CD14-positive monocyte (primary cell): Measurements from ENCODE around the gene GRIN1. TPM values are rescaled to one million over a fixed set of nuclear protein-coding genes. Genes with fewer than 3 reads are reported as not detected.

Source experiments
- DNase-seq, 3 donors: peaks; one replicate each; pipeline ENCODE4 v3.0.0-alpha.2; 2011 to 2022
- H2AFZ ChIP-seq: 2 replicates; pipeline ENCODE4 v1.6.0; 2012; ENCODE audit warnings: mild to moderate bottlenecking, low read depth, low read length, inconsistent platforms; ENCODE audit not compliant: insufficient read depth, poor library complexity, severe bottlenecking
- H3K27ac ChIP-seq, 2 donors: 1 replicate in 1 of 2; 2 replicates in 1 of 2; pipeline ENCODE4 v1.5.1; 2012 to 2013; ENCODE audit warnings: low read length in 2 of 2, control low read depth in 1 of 2, inconsistent platforms in 1 of 2, low read depth in 1 of 2, mild to moderate bottlenecking in 1 of 2
- H3K27me3 ChIP-seq, 2 donors: one replicate each; pipeline versions ENCODE4 v1.6.0 to v1.6.1; 2011 to 2013; ENCODE audit warnings: low read length in 2 of 2; ENCODE audit not compliant: control insufficient read depth in 2 of 2, insufficient read depth in 2 of 2
- H3K36me3 ChIP-seq, 2 donors: replicated peaks in 1 of 2; 1 replicate in 1 of 2; 2 replicates in 1 of 2; pipeline versions ENCODE4 v1.5.1 to v1.6.1; 2012 to 2013; ENCODE audit warnings: low read length in 2 of 2, control low read depth in 1 of 2, inconsistent platforms in 1 of 2, mild to moderate bottlenecking in 1 of 2; ENCODE audit not compliant: insufficient read depth in 2 of 2, control insufficient read depth in 1 of 2
- H3K4me1 ChIP-seq, 2 donors: 1 replicate in 1 of 2; 2 replicates in 1 of 2; pipeline versions ENCODE4 v1.5.1 to v1.6.1; 2012 to 2013; ENCODE audit warnings: low read length in 2 of 2, control low read depth in 1 of 2, inconsistent platforms in 1 of 2, mild to moderate bottlenecking in 1 of 2, moderate library complexity in 1 of 2; ENCODE audit not compliant: insufficient read depth in 2 of 2, control insufficient read depth in 1 of 2
- H3K4me2 ChIP-seq: replicated peaks from 2 replicates; pipeline ENCODE3; 2012; ENCODE audit warnings: low read length, moderate library complexity, mild to moderate bottlenecking; ENCODE audit not compliant: poor library complexity, severe bottlenecking; ENCODE audit errors: extremely low read depth
- H3K4me3 ChIP-seq, 3 experiments: fragments of 200-600 bp in 1 of 3; sonication (generic) in 1 of 3; replicated peaks in 1 of 3; 1 replicate in 2 of 3; 2 replicates in 1 of 3; pipeline ENCODE4 v1.5.1; 2011 to 2013; ENCODE audit warnings: low read length in 3 of 3, mild to moderate bottlenecking in 3 of 3, control low read depth in 2 of 3, low read depth in 2 of 3, inconsistent platforms in 1 of 3, moderate library complexity in 1 of 3
- H3K79me2 ChIP-seq: 2 replicates; pipeline ENCODE4 v1.6.0; 2012; ENCODE audit warnings: mild to moderate bottlenecking, control low read depth, inconsistent platforms, low read length, moderate library complexity; ENCODE audit not compliant: insufficient read depth
- H3K9ac ChIP-seq: 2 replicates; pipeline ENCODE4 v1.6.0; 2017; ENCODE audit warnings: low read length, mild to moderate bottlenecking; ENCODE audit not compliant: insufficient read depth, poor library complexity, severe bottlenecking
- H3K9me3 ChIP-seq, 2 donors: replicated peaks in 1 of 2; 1 replicate in 1 of 2; 2 replicates in 1 of 2; pipeline versions ENCODE4 v1.5.1 to v1.6.1; 2012 to 2013; ENCODE audit warnings: low read length in 2 of 2, control low read depth in 1 of 2; ENCODE audit not compliant: control insufficient read depth in 1 of 2, insufficient read depth in 1 of 2
- H4K20me1 ChIP-seq: 2 replicates; pipeline ENCODE4 v1.6.0; 2012; ENCODE audit warnings: mild to moderate bottlenecking, low read length, control low read depth, moderate library complexity; ENCODE audit not compliant: insufficient read depth
- H3K27ac Mint-ChIP-seq, 7 donors: one replicate each; pipeline ENCODE4 v1.8.0; 2020; ENCODE audit warnings: mild to moderate bottlenecking in 7 of 7, mixed read lengths in 7 of 7, moderate library complexity in 6 of 7, inconsistent platforms in 2 of 7
- H3K27me3 Mint-ChIP-seq, 3 donors: one replicate each; pipeline ENCODE4 v1.8.0; 2021 to 2022; ENCODE audit warnings: low read depth in 3 of 3, mild to moderate bottlenecking in 3 of 3, mixed read lengths in 3 of 3, moderate library complexity in 3 of 3, inconsistent platforms in 1 of 3
- H3K36me3 Mint-ChIP-seq, 2 donors: one replicate each; pipeline ENCODE4 v1.8.0; 2020; ENCODE audit warnings: mixed read lengths in 2 of 2, inconsistent platforms in 1 of 2, mild to moderate bottlenecking in 1 of 2
- H3K4me1 Mint-ChIP-seq: one replicate; pipeline ENCODE4 v1.8.0; 2020; ENCODE audit warnings: mild to moderate bottlenecking, mixed read lengths
- H3K4me3 Mint-ChIP-seq, 2 donors: one replicate each; pipeline ENCODE4 v1.8.0; 2020; ENCODE audit warnings: mild to moderate bottlenecking in 2 of 2, mixed read lengths in 2 of 2, moderate library complexity in 1 of 2
- H3K9me3 Mint-ChIP-seq, 7 donors: one replicate each; pipeline ENCODE4 v1.8.0; 2020 to 2022; ENCODE audit warnings: mixed read lengths in 7 of 7, mild to moderate bottlenecking in 6 of 7, moderate library complexity in 6 of 7, inconsistent platforms in 2 of 7
- CTCF ChIP-seq: fragments of 200-600 bp; IDR thresholded peaks from one replicate; pipeline ENCODE4 v1.8.0; 2022; ENCODE audit warnings: antibody characterized with exemption, mild to moderate bottlenecking
- WGBS: methylation state at CpG from one replicate; pipeline ENCODE4 v1.1.5; 2013; ENCODE audit warnings: missing lambda C conversion rate; ENCODE audit not compliant: insufficient coverage; 5-methylcytosine and 5-hydroxymethylcytosine counted together
- intact Hi-C, 2 donors: fragments of 100-400 bp; cut with micrococcal nuclease; formaldehyde crosslinking; loops; one replicate each; pipeline versions ENCODE4 v1.15.0 to v1.15.1; 2023
- polyA plus RNA-seq, 3 donors: library from polyadenylated mRNA; depleted of rRNA in 1 of 3; unstranded in 2 of 3; stranded (reverse) in 1 of 3; fragments of 300-500 nt in 2 of 3; fragments of >200 nt in 1 of 3; fragmentation: Illumina TruSeq in 2 of 3; gene quantifications; 1 replicate in 2 of 3; 2 replicates in 1 of 3; pipeline ENCODE4 v1.2.3, GENCODE V29; 2012 to 2021
- small RNA-seq: library from RNA; depleted of rRNA; stranded (forward); fragments of <200 nt; gene quantifications from one replicate; pipeline ENCODE3, GENCODE V24; 2012; ENCODE audit warnings: low read depth; ENCODE audit not compliant: insufficient read length

The GRIN1 gene
- polyA plus RNA-seq, 3 donors = not detected

GRCh38 chr9:137218212-137218753 lies 79.3 kb downstream of the GRIN1 start:
- H3K4me3 ChIP-seq = no peak overlapping the region
- Mint-ChIP-seq H3K27ac (no peak overlapping the region), H3K36me3 (peaks cover 13 to 24% of the 10 kb centered on the region in 2 donors), H3K4me3 (no peak overlapping the region), H3K4me1 (peaks cover 10% of the 10 kb centered on the region), H3K27me3 (peaks cover 3 to 22% (median 14%) of the 10 kb centered on the region in 3 donors), H3K9me3 (no peaks in the 10 kb centered on the region)
- no peak overlapping the region for H3K4me2 ChIP-seq
- peaks cover 29 to 33% of the 10 kb centered on the region in 2 donors for H3K36me3 ChIP-seq
- H3K27me3 ChIP-seq = peaks cover 0 to 14% of the 10 kb centered on the region in 2 donors
- peak overlapping the region in 1 of 2 donors; percentile 20 for H3K27ac ChIP-seq
- no peaks in the 10 kb centered on the region for H3K79me2 ChIP-seq
- TF ChIP-seq CTCF = no peak
- no peaks in the 10 kb centered on the region for H3K9me3 ChIP-seq
- no peak overlapping the region for H2AFZ ChIP-seq
- DNase-seq = no peak
- WGBS = 93% methylated on average over 30 of the region's 30 CpGs
- intact Hi-C loops = no loop called here
- H4K20me1 ChIP-seq = no peaks in the 10 kb centered on the region
- no peak overlapping the region for H3K9ac ChIP-seq
- peaks cover 18 to 35% of the 10 kb centered on the region in 2 donors for H3K4me1 ChIP-seq

Small RNAs within 50 kb of the gene (small RNA-seq; reads per million reads assigned to genes)
- not detected for gene MIR3621
- gene RF00153 = not detected

Other genes starting within 250 kb of the GRIN1 start
- 100 to 1,000 TPM in 1 of 3 donors, 10 to 100 TPM in 2; 85.3 to 117 (median 92.7) TPM for gene FBXW5, start 194.4 kb upstream of the GRIN1 start, polyA plus RNA-seq
- gene C8G, start 193.9 kb upstream of the GRIN1 start, polyA plus RNA-seq = under 1 TPM in 2 of 3 donors, not detected in 1; 0.55 to 0.72 TPM
- gene LCN12, start 186.9 kb upstream of the GRIN1 start, polyA plus RNA-seq = under 1 TPM in 1 of 3 donors, not detected in 2; 0.29 TPM
- 1 to 10 TPM in 1 of 3 donors, under 1 TPM in 1, not detected in 1; 0.34 to 1.5 TPM for gene PTGDS, start 161.7 kb upstream of the GRIN1 start, polyA plus RNA-seq
- gene LCNL1, start 156.2 kb upstream of the GRIN1 start, polyA plus RNA-seq = under 1 TPM in 1 of 3 donors, not detected in 2; 0.04 TPM
- gene PAXX, start 146.7 kb upstream of the GRIN1 start, polyA plus RNA-seq = 10 to 100 TPM; 35.3 to 92.9 (median 40.7) TPM
- under 1 TPM in 2 of 3 donors, not detected in 1; 0.29 to 0.51 TPM for gene CLIC3, start 142.6 kb upstream of the GRIN1 start, polyA plus RNA-seq
- gene ABCA2, start 110.9 kb upstream of the GRIN1 start, polyA plus RNA-seq = 10 to 100 TPM in 1 of 3 donors, under 1 TPM in 2; 0.18 to 30.7 (median 0.40) TPM
- gene FUT7, start 107.1 kb upstream of the GRIN1 start, polyA plus RNA-seq = 10 to 100 TPM in 2 of 3 donors, 1 to 10 TPM in 1; 6.1 to 13.4 (median 10.5) TPM
- 1 to 10 TPM in 1 of 3 donors, under 1 TPM in 1, not detected in 1; 0.51 to 2.7 TPM for gene NPDC1, start 93.0 kb upstream of the GRIN1 start, polyA plus RNA-seq
- not detected for gene ENTPD2, start 85.1 kb upstream of the GRIN1 start, polyA plus RNA-seq
- 1 to 10 TPM in 2 of 3 donors, under 1 TPM in 1; 0.03 to 3.1 (median 1.7) TPM for gene SAPCD2, start 68.6 kb upstream of the GRIN1 start, polyA plus RNA-seq
- 10 to 100 TPM in 2 of 3 donors, 1 to 10 TPM in 1; 5.7 to 16.7 (median 14.8) TPM for gene UAP1L1, start 61.6 kb upstream of the GRIN1 start, polyA plus RNA-seq
- gene MAN1B1, start 52.2 kb upstream of the GRIN1 start, polyA plus RNA-seq = 10 to 100 TPM; 29.3 to 38.2 (median 33.3) TPM
- 100 to 1,000 TPM in 2 of 3 donors, 10 to 100 TPM in 1; 68.3 to 287 (median 150) TPM for gene DPP7, start 24.4 kb upstream of the GRIN1 start, polyA plus RNA-seq
- not detected for gene LRRC26, start 30.9 kb downstream of the GRIN1 start, polyA plus RNA-seq
- gene TMEM210, start 32.9 kb downstream of the GRIN1 start, polyA plus RNA-seq = not detected
- gene ANAPC2, start 49.4 kb downstream of the GRIN1 start, polyA plus RNA-seq = 10 to 100 TPM in 1 of 3 donors, 1 to 10 TPM in 2; 1.9 to 76.8 (median 2.0) TPM
- gene SSNA1, start 49.5 kb downstream of the GRIN1 start, polyA plus RNA-seq = 100 to 1,000 TPM in 1 of 3 donors, 10 to 100 TPM in 2; 87.0 to 118 (median 98.3) TPM
- gene TPRN, start 61.6 kb downstream of the GRIN1 start, polyA plus RNA-seq = 1 to 10 TPM in 1 of 3 donors, under 1 TPM in 2; 0.30 to 4.6 (median 0.46) TPM
- 10 to 100 TPM; 13.1 to 88.1 (median 76.1) TPM for gene TMEM203, start 66.5 kb downstream of the GRIN1 start, polyA plus RNA-seq
- gene NDOR1, start 66.5 kb downstream of the GRIN1 start, polyA plus RNA-seq = 10 to 100 TPM in 1 of 3 donors, 1 to 10 TPM in 2; 4.4 to 26.9 (median 5.2) TPM
- gene RNF208, start 83.1 kb downstream of the GRIN1 start, polyA plus RNA-seq = 1 to 10 TPM in 1 of 3 donors, not detected in 2; 1.5 TPM
- under 1 TPM in 1 of 3 donors, not detected in 2; 0.17 TPM for gene CYSRT1, start 86.0 kb downstream of the GRIN1 start, polyA plus RNA-seq
- not detected for gene RNF224, start 88.3 kb downstream of the GRIN1 start, polyA plus RNA-seq
- gene SLC34A3, start 91.7 kb downstream of the GRIN1 start, polyA plus RNA-seq = not detected
- 100 to 1,000 TPM in 1 of 3 donors, 10 to 100 TPM in 2; 58.1 to 284 (median 70.8) TPM for gene TUBB4B, start 102.1 kb downstream of the GRIN1 start, polyA plus RNA-seq
- not detected for gene STPG3, start 112.1 kb downstream of the GRIN1 start, polyA plus RNA-seq
- gene NELFB, start 116.2 kb downstream of the GRIN1 start, polyA plus RNA-seq = 10 to 100 TPM; 17.3 to 44.2 (median 18.8) TPM
- 10 to 100 TPM; 13.7 to 17.6 (median 15.4) TPM for gene TOR4A, start 138.6 kb downstream of the GRIN1 start, polyA plus RNA-seq
- 10 to 100 TPM in 1 of 3 donors, not detected in 2; 15.4 TPM for gene NRARP, start 163.1 kb downstream of the GRIN1 start, polyA plus RNA-seq